ENCODE data around the gene EMC9.

Gene EMC9

DNA sequence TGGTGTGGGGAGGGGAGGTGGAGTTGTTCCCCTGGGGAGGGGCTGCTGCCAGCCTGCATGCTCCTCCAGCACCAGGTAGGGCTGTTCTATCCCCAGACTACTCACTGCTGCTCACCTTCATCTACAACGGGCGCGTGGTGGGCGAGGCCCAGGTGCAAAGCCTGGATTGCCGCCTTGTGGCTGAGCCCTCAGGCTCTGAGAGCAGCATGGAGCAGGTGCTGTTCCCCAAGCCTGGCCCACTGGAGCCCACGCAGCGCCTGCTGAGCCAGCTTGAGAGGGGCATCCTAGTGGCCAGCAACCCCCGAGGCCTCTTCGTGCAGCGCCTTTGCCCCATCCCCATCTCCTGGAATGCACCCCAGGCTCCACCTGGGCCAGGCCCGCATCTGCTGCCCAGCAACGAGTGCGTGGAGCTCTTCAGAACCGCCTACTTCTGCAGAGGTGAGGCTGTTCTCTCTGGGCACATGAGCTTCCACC is 23.2 kb upstream of the EMC9 start:
- TF ChIP-seq, protein P1, sequence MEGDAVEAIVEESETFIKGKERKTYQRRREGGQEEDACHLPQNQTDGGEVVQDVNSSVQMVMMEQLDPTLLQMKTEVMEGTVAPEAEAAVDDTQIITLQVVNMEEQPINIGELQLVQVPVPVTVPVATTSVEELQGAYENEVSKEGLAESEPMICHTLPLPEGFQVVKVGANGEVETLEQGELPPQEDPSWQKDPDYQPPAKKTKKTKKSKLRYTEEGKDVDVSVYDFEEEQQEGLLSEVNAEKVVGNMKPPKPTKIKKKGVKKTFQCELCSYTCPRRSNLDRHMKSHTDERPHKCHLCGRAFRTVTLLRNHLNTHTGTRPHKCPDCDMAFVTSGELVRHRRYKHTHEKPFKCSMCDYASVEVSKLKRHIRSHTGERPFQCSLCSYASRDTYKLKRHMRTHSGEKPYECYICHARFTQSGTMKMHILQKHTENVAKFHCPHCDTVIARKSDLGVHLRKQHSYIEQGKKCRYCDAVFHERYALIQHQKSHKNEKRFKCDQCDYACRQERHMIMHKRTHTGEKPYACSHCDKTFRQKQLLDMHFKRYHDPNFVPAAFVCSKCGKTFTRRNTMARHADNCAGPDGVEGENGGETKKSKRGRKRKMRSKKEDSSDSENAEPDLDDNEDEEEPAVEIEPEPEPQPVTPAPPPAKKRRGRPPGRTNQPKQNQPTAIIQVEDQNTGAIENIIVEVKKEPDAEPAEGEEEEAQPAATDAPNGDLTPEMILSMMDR (IDR thresholded peaks at IDR 0.05): no peak

GRCh38 chr14:24162093-24162492 is 20.7 kb upstream of the EMC9 start:
- peak; percentile 65 for DNase-seq (ENCODE audit: low spot score)
- peak overlapping the region; percentile 80 for H3K4me3 ChIP-seq
- peak overlapping the region; percentile 88 to 97 for H3K27ac ChIP-seq
- TF ChIP-seq, protein P1 (IDR thresholded peaks at IDR 0.05): no peak

More for the DNA sequence above, 23.2 kb upstream of the EMC9 start:
- H3K4me3 ChIP-seq: no peak overlapping the region
- no peak overlapping the region for H3K27ac ChIP-seq
- peak; percentile 66 for DNase-seq (ENCODE audit: low spot score)

GRCh38 chr14:24160850-24161804 is 19.7 kb upstream of the EMC9 start, which contains the start of gene IRF9:
TSS of gene IRF9 (plus strand) at chr14:24161265. CDS start at chr14:24162145, 880 bp downstream.
- TF ChIP-seq, protein P1 (IDR thresholded peaks at IDR 0.05): peak; percentile 91
- peak; percentile 95 for DNase-seq (ENCODE audit: low spot score)
- Histone ChIP-seq H3K27ac (peak within 1 kb of the TSS; percentile 88 to 97), H3K4me3 (peak within 1 kb of the TSS; percentile 80)

GRCh38 chr14:24160499-24160849 is 19.1 kb upstream of the EMC9 start:
- peak overlapping the region; percentile 80 for H3K4me3 ChIP-seq
- TF ChIP-seq, protein P1 (IDR thresholded peaks at IDR 0.05): no peak
- peak overlapping the region; percentile 88 to 97 for H3K27ac ChIP-seq
- no peak for DNase-seq (ENCODE audit: low spot score)

GRCh38 chr14:24159777-24160498 is 18.5 kb upstream of the EMC9 start:
- Histone ChIP-seq H3K4me3 (no peak overlapping the region), H3K27ac (peak overlapping the region in 1 of 2 donors; percentile 97)
- TF ChIP-seq, protein P1 (IDR thresholded peaks at IDR 0.05): no peak
- DNase-seq (ENCODE audit: low spot score): peak; percentile 68

DNA sequence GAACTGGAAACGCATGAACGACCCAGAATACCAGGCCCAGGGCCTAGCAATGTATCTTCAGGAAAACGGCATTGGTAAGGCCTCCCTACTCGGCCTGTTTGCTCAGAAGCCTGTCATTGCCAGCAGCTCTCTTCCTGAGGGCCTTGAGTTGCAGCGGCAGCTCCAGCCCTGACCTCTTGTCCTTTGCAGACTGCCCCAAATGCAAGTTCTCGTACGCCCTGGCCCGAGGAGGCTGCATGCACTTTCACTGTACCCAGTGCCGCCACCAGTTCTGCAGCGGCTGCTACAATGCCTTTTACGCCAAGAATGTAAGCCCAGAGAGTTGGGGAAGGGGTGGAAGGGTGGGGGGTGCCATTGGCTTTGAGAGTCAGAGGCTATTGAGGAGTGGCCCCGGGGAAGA is 15.9 kb upstream of the EMC9 start:
- no peak for DNase-seq (ENCODE audit: low spot score)
- no peak overlapping the region for H3K4me3 ChIP-seq
- no peak overlapping the region for H3K27ac ChIP-seq
- TF ChIP-seq, protein P1 (IDR thresholded peaks at IDR 0.05): no peak

Data from coronary artery (tissue), 2 donors.